PC-9 (cell line): ENCODE results near the gene SYNDIG1.

Experiments
- EZH2 ChIP-seq: fragments of 200-600 bp; sonication (generic); IDR thresholded peaks from 2 replicates; pipeline ENCODE4 v1.8.0; 2017; ENCODE audit warnings: antibody characterized with exemption, low read depth
- TF ChIP-seq, protein P1 (sequence below): fragments of 200-600 bp; sonication (generic); conservative IDR thresholded peaks from 2 replicates; pipeline ENCODE4 v1.6.1; 2017; ENCODE audit warnings: mixed run types, antibody characterized with exemption, mild to moderate bottlenecking, moderate library complexity

DNA sequence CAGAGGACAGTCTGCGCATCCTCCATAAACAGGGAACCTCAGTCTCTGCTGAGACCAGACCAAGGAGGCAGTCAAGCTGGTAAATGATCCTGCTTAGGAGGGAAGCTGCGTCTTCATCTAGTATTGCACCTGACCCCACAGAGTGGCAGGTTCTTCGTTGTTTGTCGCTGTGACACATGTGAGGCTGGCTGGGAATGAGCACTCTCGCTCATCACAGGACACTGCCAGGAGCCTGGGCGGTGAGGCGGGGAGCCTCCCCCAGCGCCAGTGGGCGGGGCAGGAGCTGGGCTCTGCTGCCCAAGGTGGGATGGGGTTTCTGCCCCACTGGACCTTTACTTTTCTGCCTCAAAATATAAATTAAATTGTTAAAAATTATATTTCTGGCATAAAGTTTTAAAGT is 48.4 kb upstream of the SYNDIG1 start:
- no peak for TF ChIP-seq EZH2
- TF ChIP-seq, protein P1, sequence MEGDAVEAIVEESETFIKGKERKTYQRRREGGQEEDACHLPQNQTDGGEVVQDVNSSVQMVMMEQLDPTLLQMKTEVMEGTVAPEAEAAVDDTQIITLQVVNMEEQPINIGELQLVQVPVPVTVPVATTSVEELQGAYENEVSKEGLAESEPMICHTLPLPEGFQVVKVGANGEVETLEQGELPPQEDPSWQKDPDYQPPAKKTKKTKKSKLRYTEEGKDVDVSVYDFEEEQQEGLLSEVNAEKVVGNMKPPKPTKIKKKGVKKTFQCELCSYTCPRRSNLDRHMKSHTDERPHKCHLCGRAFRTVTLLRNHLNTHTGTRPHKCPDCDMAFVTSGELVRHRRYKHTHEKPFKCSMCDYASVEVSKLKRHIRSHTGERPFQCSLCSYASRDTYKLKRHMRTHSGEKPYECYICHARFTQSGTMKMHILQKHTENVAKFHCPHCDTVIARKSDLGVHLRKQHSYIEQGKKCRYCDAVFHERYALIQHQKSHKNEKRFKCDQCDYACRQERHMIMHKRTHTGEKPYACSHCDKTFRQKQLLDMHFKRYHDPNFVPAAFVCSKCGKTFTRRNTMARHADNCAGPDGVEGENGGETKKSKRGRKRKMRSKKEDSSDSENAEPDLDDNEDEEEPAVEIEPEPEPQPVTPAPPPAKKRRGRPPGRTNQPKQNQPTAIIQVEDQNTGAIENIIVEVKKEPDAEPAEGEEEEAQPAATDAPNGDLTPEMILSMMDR, result no peak
